ENCODE measurements around the gene OSGIN1.

DNA sequence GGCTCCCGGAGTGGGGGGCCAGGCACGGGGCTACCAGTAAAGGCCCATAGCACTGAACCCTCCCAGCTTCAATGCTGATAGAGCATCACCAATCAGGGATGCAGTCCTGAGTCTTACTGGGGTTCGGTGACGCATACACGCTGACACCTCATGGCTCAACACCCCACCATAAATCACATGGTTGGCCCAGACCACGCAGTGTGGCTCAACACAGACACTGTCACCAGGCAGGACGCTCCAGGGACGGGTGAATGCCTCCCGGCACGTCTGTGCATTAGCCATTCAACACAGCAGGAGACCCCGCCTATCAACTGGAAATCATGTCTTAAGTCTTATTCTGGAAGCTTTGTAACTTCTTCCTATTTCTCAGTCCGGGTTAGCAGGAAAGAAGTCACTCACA, 50.0 kb downstream of the OSGIN1 start:
- TF ChIP-seq POLR2A (IDR thresholded peaks at IDR 0.05): no peak
- TF ChIP-seq, protein P1, sequence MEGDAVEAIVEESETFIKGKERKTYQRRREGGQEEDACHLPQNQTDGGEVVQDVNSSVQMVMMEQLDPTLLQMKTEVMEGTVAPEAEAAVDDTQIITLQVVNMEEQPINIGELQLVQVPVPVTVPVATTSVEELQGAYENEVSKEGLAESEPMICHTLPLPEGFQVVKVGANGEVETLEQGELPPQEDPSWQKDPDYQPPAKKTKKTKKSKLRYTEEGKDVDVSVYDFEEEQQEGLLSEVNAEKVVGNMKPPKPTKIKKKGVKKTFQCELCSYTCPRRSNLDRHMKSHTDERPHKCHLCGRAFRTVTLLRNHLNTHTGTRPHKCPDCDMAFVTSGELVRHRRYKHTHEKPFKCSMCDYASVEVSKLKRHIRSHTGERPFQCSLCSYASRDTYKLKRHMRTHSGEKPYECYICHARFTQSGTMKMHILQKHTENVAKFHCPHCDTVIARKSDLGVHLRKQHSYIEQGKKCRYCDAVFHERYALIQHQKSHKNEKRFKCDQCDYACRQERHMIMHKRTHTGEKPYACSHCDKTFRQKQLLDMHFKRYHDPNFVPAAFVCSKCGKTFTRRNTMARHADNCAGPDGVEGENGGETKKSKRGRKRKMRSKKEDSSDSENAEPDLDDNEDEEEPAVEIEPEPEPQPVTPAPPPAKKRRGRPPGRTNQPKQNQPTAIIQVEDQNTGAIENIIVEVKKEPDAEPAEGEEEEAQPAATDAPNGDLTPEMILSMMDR (IDR thresholded peaks at IDR 0.05): no peak

All from tibial nerve (tissue), 3 donors.